ENCODE data around the gene RARRES1. TPM values are rescaled to one million over a fixed set of nuclear protein-coding genes. Genes with fewer than 3 reads are reported as not detected.
A peak's percentile ranks its signal among the peaks of the same experiment; 100 is the strongest.

The RARRES1 gene
- total RNA-seq, 2 donors from 2014 or later, result 67.9 to 138 TPM

GRCh38 chr3:158777161-158777873 is 45.1 kb upstream of the RARRES1 start:
- Histone ChIP-seq H3K4me1 (replicated peaks) (no peaks in the 10 kb centered on the region), H3K9me3 (no peaks in the 10 kb centered on the region), H3K36me3 (no peaks in the 10 kb centered on the region), H3K27me3 (replicated peaks; ENCODE audit: insufficient read depth) (no peaks in the 10 kb centered on the region), H3K4me3 (no peak overlapping the region), H3K27ac (no peak overlapping the region)
- TF ChIP-seq POLR2A (IDR thresholded peaks at IDR 0.05) (no peak), POLR2AphosphoS5 (IDR thresholded peaks at IDR 0.05) (no peak), CTCF (IDR thresholded peaks at IDR 0.05) (no peak)
- DNase-seq (ENCODE audit: low spot score), result no peak
- WGBS, result 70% methylated on average over 3 of the region's 3 CpGs
- intact Hi-C loops (cut with DNase I), result no loop called here

- H3K4me3 ChIP-seq, result no peak overlapping the region
- no peaks in the 10 kb centered on the region for H3K27me3 ChIP-seq (replicated peaks; ENCODE audit: insufficient read depth)
- DNase-seq (ENCODE audit: low spot score), result no peak
- H3K27ac ChIP-seq, result peak overlapping the region in 1 of 2 donors; percentile 19
- H3K36me3 ChIP-seq, result no peaks in the 10 kb centered on the region
- intact Hi-C loops (cut with DNase I), result no loop called here
- no peaks in the 10 kb centered on the region for H3K9me3 ChIP-seq
- 95% methylated on average over 7 of the region's 7 CpGs for WGBS
- TF ChIP-seq POLR2AphosphoS5 (IDR thresholded peaks at IDR 0.05) (no peak), POLR2A (IDR thresholded peaks at IDR 0.05) (no peak), CTCF (IDR thresholded peaks at IDR 0.05) (no peak)
- H3K4me1 ChIP-seq (replicated peaks), result no peaks in the 10 kb centered on the region
Measured at GRCh38 chr3:158776531-158776930, 44.3 kb upstream of the RARRES1 start.

GRCh38 chr3:158775426-158776410 is 43.5 kb upstream of the RARRES1 start:
- H3K27me3 ChIP-seq (replicated peaks; ENCODE audit: insufficient read depth), result no peaks in the 10 kb centered on the region
- no peaks in the 10 kb centered on the region for H3K4me1 ChIP-seq (replicated peaks)
- no peaks in the 10 kb centered on the region for H3K9me3 ChIP-seq
- H3K4me3 ChIP-seq, result no peak overlapping the region
- WGBS, result 88% methylated on average over 3 of the region's 3 CpGs
- no peak for DNase-seq (ENCODE audit: low spot score)
- H3K36me3 ChIP-seq, result no peaks in the 10 kb centered on the region
- peak overlapping the region; percentile 6 to 19 for H3K27ac ChIP-seq
- intact Hi-C loops (cut with DNase I), result no loop called here
- no peak for TF ChIP-seq POLR2AphosphoS5 (IDR thresholded peaks at IDR 0.05)

- intact Hi-C loops (cut with DNase I), result loop anchor here (5.0 kb wide), 1 partner anchor 43 kb away; the partner anchor contains the start of gene RARRES1
- 50% methylated on average over 2 of the region's 2 CpGs for WGBS
- DNase-seq (ENCODE audit: low spot score), result no peak
Measured at GRCh38 chr3:158774965-158775364, 42.7 kb upstream of the RARRES1 start.

More at GRCh38 chr3:158774965-158775364, 42.7 kb upstream of the RARRES1 start:
- no peaks in the 10 kb centered on the region for H3K9me3 ChIP-seq
- peak overlapping the region; percentile 21 to 77 for H3K27ac ChIP-seq
- no peaks in the 10 kb centered on the region for H3K4me1 ChIP-seq (replicated peaks)
- no peaks in the 10 kb centered on the region for H3K27me3 ChIP-seq (replicated peaks; ENCODE audit: insufficient read depth)
- TF ChIP-seq POLR2AphosphoS5 (IDR thresholded peaks at IDR 0.05), result no peak
- TF ChIP-seq POLR2A (IDR thresholded peaks at IDR 0.05), result no peak
- TF ChIP-seq CTCF (IDR thresholded peaks at IDR 0.05), result no peak
- no peaks in the 10 kb centered on the region for H3K36me3 ChIP-seq
- H3K4me3 ChIP-seq, result no peak overlapping the region

All from prostate gland (tissue), 2 donors.